ENCODE data around the gene ADAM12. TPM values are rescaled to one million over a fixed set of nuclear protein-coding genes. Genes with fewer than 3 reads are reported as not detected.

The ADAM12 gene
- total RNA-seq, 1 donor from 2014 or later = 100 TPM

GRCh38 chr10:126014309-126014708, 374.0 kb downstream of the ADAM12 start:
- FAIRE-seq = no peak

GRCh38 chr10:126013489-126014281, 374.6 kb downstream of the ADAM12 start:
- no peaks in the 10 kb centered on the region for H4K20me1 ChIP-seq (ENCODE audit: insufficient read depth, low read length)
- no peaks in the 10 kb centered on the region for H3K79me2 ChIP-seq (ENCODE audit: insufficient read depth, low read length)
- peaks cover 29% of the 10 kb centered on the region for H3K4me1 ChIP-seq (ENCODE audit: insufficient read depth, low read length)
- no peak overlapping the region for H2AFZ ChIP-seq (ENCODE audit: low read depth, low read length)
- H3K9me3 Mint-ChIP-seq (ENCODE audit: unreplicated experiment) = no peaks in the 10 kb centered on the region
- FAIRE-seq (peak; percentile 58), DNase-seq (ENCODE audit: low read depth) (peak; percentile 96)
- H3K4me3 ChIP-seq (ENCODE audit: insufficient read depth, low read depth, low read length) = no peak overlapping the region
- H3K4me2 ChIP-seq (ENCODE audit: low read length) = peak overlapping the region; percentile 69
- TF ChIP-seq CTCF (IDR thresholded peaks at IDR 0.05; ENCODE audit: insufficient read depth, low read depth, low read length) = no peak
- TF ChIP-seq EZH2 (IDR thresholded peaks at IDR 0.05; ENCODE audit: insufficient read depth, low read length) = no peak
- peaks cover 46% of the 10 kb centered on the region for H3K4me1 Mint-ChIP-seq (ENCODE audit: low read depth, unreplicated experiment)
- peaks cover 31% of the 10 kb centered on the region for H3K36me3 Mint-ChIP-seq (ENCODE audit: low read depth, unreplicated experiment)
- H3K27me3 ChIP-seq (ENCODE audit: insufficient read depth, low read length) = no peaks in the 10 kb centered on the region
- no peaks in the 10 kb centered on the region for H3K9me3 ChIP-seq (ENCODE audit: insufficient read depth, low read depth, low read length)
- peak overlapping the region; percentile 96 for H3K27ac Mint-ChIP-seq (ENCODE audit: unreplicated experiment)
- H3K27ac ChIP-seq (ENCODE audit: low read depth, low read length) = peak overlapping the region; percentile 83
- H3K9ac ChIP-seq (ENCODE audit: low read length) = peak overlapping the region; percentile 76
- H3K27me3 Mint-ChIP-seq (ENCODE audit: low read depth, unreplicated experiment) = no peaks in the 10 kb centered on the region
- peaks cover 25% of the 10 kb centered on the region for H3K36me3 ChIP-seq (ENCODE audit: insufficient read depth, low read length)
- peak overlapping the region; percentile 17 for H3K4me3 Mint-ChIP-seq (ENCODE audit: unreplicated experiment)

More at GRCh38 chr10:126014309-126014708, 374.0 kb downstream of the ADAM12 start:
- Histone ChIP-seq H2AFZ (ENCODE audit: low read depth, low read length) (no peak overlapping the region), H3K4me2 (ENCODE audit: low read length) (peak overlapping the region; percentile 69), H3K9me3 (ENCODE audit: insufficient read depth, low read depth, low read length) (no peaks in the 10 kb centered on the region), H3K36me3 (ENCODE audit: insufficient read depth, low read length) (peaks cover 29% of the 10 kb centered on the region), H3K4me1 (ENCODE audit: insufficient read depth, low read length) (peaks cover 29% of the 10 kb centered on the region), H3K27ac (ENCODE audit: low read depth, low read length) (peak overlapping the region; percentile 83), H3K27me3 (ENCODE audit: insufficient read depth, low read length) (no peaks in the 10 kb centered on the region), H4K20me1 (ENCODE audit: insufficient read depth, low read length) (no peaks in the 10 kb centered on the region), H3K4me3 (ENCODE audit: insufficient read depth, low read depth, low read length) (no peak overlapping the region), H3K9ac (ENCODE audit: low read length) (peak overlapping the region; percentile 76), H3K79me2 (ENCODE audit: insufficient read depth, low read length) (no peaks in the 10 kb centered on the region)
- DNase-seq (ENCODE audit: low read depth) = peak; percentile 91
- Mint-ChIP-seq H3K27me3 (ENCODE audit: low read depth, unreplicated experiment) (no peaks in the 10 kb centered on the region), H3K36me3 (ENCODE audit: low read depth, unreplicated experiment) (peaks cover 34% of the 10 kb centered on the region), H3K27ac (ENCODE audit: unreplicated experiment) (peak overlapping the region; percentile 96), H3K4me3 (ENCODE audit: unreplicated experiment) (no peak overlapping the region), H3K4me1 (ENCODE audit: low read depth, unreplicated experiment) (peaks cover 46% of the 10 kb centered on the region), H3K9me3 (ENCODE audit: unreplicated experiment) (peaks cover 4% of the 10 kb centered on the region)
- no peak for TF ChIP-seq CTCF (IDR thresholded peaks at IDR 0.05; ENCODE audit: insufficient read depth, low read depth, low read length)
- TF ChIP-seq EZH2 (IDR thresholded peaks at IDR 0.05; ENCODE audit: insufficient read depth, low read length) = no peak

- peak overlapping the region; percentile 12 for H3K27ac Mint-ChIP-seq (ENCODE audit: unreplicated experiment)
- DNase-seq (ENCODE audit: low read depth) = peak; percentile 39
- Histone ChIP-seq H3K27ac (ENCODE audit: low read depth, low read length) (no peak overlapping the region), H3K9ac (ENCODE audit: low read length) (no peak overlapping the region), H3K9me3 (ENCODE audit: insufficient read depth, low read depth, low read length) (no peaks in the 10 kb centered on the region), H3K4me2 (ENCODE audit: low read length) (no peak overlapping the region), H3K27me3 (ENCODE audit: insufficient read depth, low read length) (no peaks in the 10 kb centered on the region), H3K4me1 (ENCODE audit: insufficient read depth, low read length) (peaks cover 25% of the 10 kb centered on the region), H4K20me1 (ENCODE audit: insufficient read depth, low read length) (no peaks in the 10 kb centered on the region), H2AFZ (ENCODE audit: low read depth, low read length) (no peak overlapping the region), H3K79me2 (ENCODE audit: insufficient read depth, low read length) (no peaks in the 10 kb centered on the region), H3K36me3 (ENCODE audit: insufficient read depth, low read length) (peaks cover 23% of the 10 kb centered on the region), H3K4me3 (ENCODE audit: insufficient read depth, low read depth, low read length) (no peak overlapping the region)
- FAIRE-seq = peak; percentile 23
- no peaks in the 10 kb centered on the region for H3K9me3 Mint-ChIP-seq (ENCODE audit: unreplicated experiment)
- TF ChIP-seq EZH2 (IDR thresholded peaks at IDR 0.05; ENCODE audit: insufficient read depth, low read length) = no peak
- TF ChIP-seq CTCF (IDR thresholded peaks at IDR 0.05; ENCODE audit: insufficient read depth, low read depth, low read length) = no peak
- no peaks in the 10 kb centered on the region for H3K27me3 Mint-ChIP-seq (ENCODE audit: low read depth, unreplicated experiment)
- no peak overlapping the region for H3K4me3 Mint-ChIP-seq (ENCODE audit: unreplicated experiment)
- peaks cover 28% of the 10 kb centered on the region for H3K36me3 Mint-ChIP-seq (ENCODE audit: low read depth, unreplicated experiment)
- H3K4me1 Mint-ChIP-seq (ENCODE audit: low read depth, unreplicated experiment) = peaks cover 46% of the 10 kb centered on the region
These were observed 375.8 kb downstream of the ADAM12 start for GRCh38 chr10:126012485-126012884.

Data from astrocyte (in vitro differentiated cells and primary cell).